PC-9 (cell line): ENCODE data around the gene MSH3. TPM values are rescaled to one million over a fixed set of nuclear protein-coding genes. Genes with fewer than 3 reads are reported as not detected.

Experiments used
- BruUV-seq: library from RNA; stranded (reverse); fragments of 400-500 nt; replicated peaks from 2 replicates; lab custom pipeline; 2021; lab: Mats Ljungman, UMichigan
- CTCF ChIA-PET: fragments of 300-600 bp; sonication (Branson Sonifier 250); formaldehyde crosslinking; loops from one replicate; lab custom pipeline; 2022; ENCODE audit warnings: antibody characterized with exemption; lab: Charles Lee
- POLR2A ChIA-PET: fragments of 300-600 bp; sonication (Branson Sonifier 250); formaldehyde crosslinking; loops from one replicate; lab custom pipeline; 2022; ENCODE audit warnings: antibody characterized with exemption; ENCODE audit not compliant: unreplicated experiment; lab: Charles Lee
- DNase-seq, 2 experiments: peaks; one replicate each; pipeline versions ENCODE4 v3.0.0 to v3.0.0-alpha.2; 2015 to 2022; ENCODE audit warnings: mixed read lengths in 1 of 2
- H2AFZ ChIP-seq: fragments of 200-600 bp; sonication (generic); 2 replicates; pipeline ENCODE4 v1.8.1; 2017; ENCODE audit warnings: antibody characterized with exemption
- H3F3A ChIP-seq: fragments of 200-600 bp; sonication (generic); 2 replicates; pipeline ENCODE4 v1.8.1; 2017; ENCODE audit warnings: antibody characterized with exemption, mild to moderate bottlenecking, low read depth; ENCODE audit not compliant: insufficient read depth
- H3K27ac ChIP-seq: fragments of 200-600 bp; sonication (generic); 2 replicates; pipeline ENCODE4 v1.6.1; 2016; ENCODE audit warnings: mixed run types
- H3K27me3 ChIP-seq: fragments of 200-600 bp; sonication (generic); 2 replicates; pipeline ENCODE4 v1.6.1; 2016; ENCODE audit warnings: low read depth, mixed run types; ENCODE audit not compliant: insufficient read depth
- H3K36me3 ChIP-seq: fragments of 200-600 bp; sonication (generic); 2 replicates; pipeline ENCODE4 v1.6.1; 2016; ENCODE audit warnings: low read depth, mixed run types
- H3K4me1 ChIP-seq: fragments of 200-600 bp; sonication (generic); replicated peaks from 2 replicates; pipeline ENCODE4 v1.6.1; 2016; ENCODE audit warnings: mixed run types; ENCODE audit not compliant: insufficient read depth
- H3K4me2 ChIP-seq: fragments of 200-600 bp; sonication (generic); 2 replicates; pipeline ENCODE4 v1.6.1; 2017; ENCODE audit warnings: mixed run types
- H3K4me3 ChIP-seq: fragments of 200-600 bp; sonication (generic); 2 replicates; pipeline ENCODE4 v1.6.1; 2016; ENCODE audit warnings: mixed run types
- H3K79me2 ChIP-seq: fragments of 200-600 bp; sonication (generic); 2 replicates; pipeline ENCODE4 v1.6.1; 2017; ENCODE audit warnings: low read depth, mixed run types
- H3K9me2 ChIP-seq: fragments of 200-600 bp; sonication (generic); 2 replicates; pipeline ENCODE4 v1.8.1; 2017; ENCODE audit warnings: mild to moderate bottlenecking; ENCODE audit not compliant: insufficient read depth
- H3K9me3 ChIP-seq: fragments of 200-600 bp; sonication (generic); 2 replicates; pipeline ENCODE4 v1.8.1; 2016; ENCODE audit warnings: low read depth; ENCODE audit not compliant: insufficient read depth
- H4K20me1 ChIP-seq: fragments of 200-600 bp; sonication (generic); 2 replicates; pipeline ENCODE4 v1.8.1; 2017; ENCODE audit not compliant: insufficient read depth
- CTCF ChIP-seq: fragments of 200-600 bp; sonication (generic); conservative IDR thresholded peaks from 2 replicates; pipeline ENCODE4 v1.6.1; 2017; ENCODE audit warnings: mixed run types, antibody characterized with exemption, mild to moderate bottlenecking, moderate library complexity
- EZH2 ChIP-seq: fragments of 200-600 bp; sonication (generic); IDR thresholded peaks from 2 replicates; pipeline ENCODE4 v1.8.0; 2017; ENCODE audit warnings: antibody characterized with exemption, low read depth
- intact Hi-C: fragments of 100-400 bp; cut with micrococcal nuclease; formaldehyde crosslinking; loops from one replicate; pipeline ENCODE4 v1.10.0; 2022; ENCODE audit not compliant: unreplicated experiment
- total RNA-seq: library from RNA; stranded (reverse); gene quantifications from 2 replicates; pipeline ENCODE4 v1.2.3, GENCODE V29; 2021

MSH3 gene
- total RNA-seq, 1 experiment from 2014 or later: 16.9 TPM

GRCh38 chr5:80618438-80618837 lies 36.0 kb upstream of the MSH3 start:
- Histone ChIP-seq H3K4me1 (no peaks in the 10 kb centered on the region), H3F3A (no peaks in the 10 kb centered on the region), H3K9me2 (no peaks in the 10 kb centered on the region), H3K4me2 (no peak overlapping the region), H4K20me1 (no peaks in the 10 kb centered on the region), H3K4me3 (no peak overlapping the region), H2AFZ (no peak overlapping the region), H3K9me3 (no peaks in the 10 kb centered on the region), H3K36me3 (no peaks in the 10 kb centered on the region), H3K27ac (no peak overlapping the region), H3K27me3 (no peaks in the 10 kb centered on the region), H3K79me2 (no peaks in the 10 kb centered on the region)
- no TSS peak for BruUV-seq
- intact Hi-C loops: no loop called here
- ChIA-PET CTCF (no interaction called here), POLR2A (no interaction called here)
- TF ChIP-seq CTCF: no peak
- no peak for TF ChIP-seq EZH2
- no peak for DNase-seq

GRCh38 chr5:80619086-80619485 lies 35.4 kb upstream of the MSH3 start:
- Histone ChIP-seq H3K4me3 (no peak overlapping the region), H3K9me2 (no peaks in the 10 kb centered on the region), H3K4me1 (no peaks in the 10 kb centered on the region), H3F3A (no peaks in the 10 kb centered on the region), H3K9me3 (no peaks in the 10 kb centered on the region), H3K27me3 (no peaks in the 10 kb centered on the region), H3K36me3 (no peaks in the 10 kb centered on the region), H3K4me2 (no peak overlapping the region), H3K27ac (no peak overlapping the region), H2AFZ (no peak overlapping the region), H4K20me1 (no peaks in the 10 kb centered on the region), H3K79me2 (no peaks in the 10 kb centered on the region)
- TF ChIP-seq EZH2 (no peak), CTCF (no peak)
- no TSS peak for BruUV-seq
- DNase-seq: no peak
- ChIA-PET POLR2A (no interaction called here), CTCF (no interaction called here)
- intact Hi-C loops: no loop called here

- H3K4me2 ChIP-seq: no peak overlapping the region
- no TSS peak for BruUV-seq
- H3F3A ChIP-seq: peaks cover 3% of the 10 kb centered on the region; the same call in 1 of the 2 replicates
- H4K20me1 ChIP-seq: no peaks in the 10 kb centered on the region
- H3K4me3 ChIP-seq: no peak overlapping the region
- ChIA-PET CTCF (no interaction called here), POLR2A (no interaction called here)
- H3K9me2 ChIP-seq: no peaks in the 10 kb centered on the region
- H3K27me3 ChIP-seq: no peaks in the 10 kb centered on the region
- intact Hi-C loops: loop anchor here (2.0 kb wide), 1 partner anchor 13 kb away; no protein-coding TSS in a partner anchor
- H3K79me2 ChIP-seq: no peaks in the 10 kb centered on the region
- H3K9me3 ChIP-seq: no peaks in the 10 kb centered on the region
- no peak overlapping the region for H2AFZ ChIP-seq
- H3K27ac ChIP-seq: no peak overlapping the region
- DNase-seq: no peak
- H3K36me3 ChIP-seq: no peaks in the 10 kb centered on the region
- H3K4me1 ChIP-seq: no peaks in the 10 kb centered on the region
- TF ChIP-seq EZH2 (no peak), CTCF (no peak)
Observed at GRCh38 chr5:80620211-80620610, 34.2 kb upstream of the MSH3 start.
